Gastrocnemius medialis (tissue), 4 donors: ENCODE data around the gene MS4A10.

Experiments
- POLR2A ChIP-seq, 2 donors: fragments of 450-650 bp; IDR thresholded peaks; one replicate each; pipeline ENCODE4 v1.6.1; 2017; ENCODE audit warnings: antibody characterized with exemption in 2 of 2, mild to moderate bottlenecking in 2 of 2, moderate library complexity in 2 of 2
- TF ChIP-seq, protein P1 (sequence below), 5 experiments: fragments of 450-650 bp in 3 of 5; fragments of 200-600 bp in 2 of 5; sonication (generic) in 2 of 5; IDR thresholded peaks in 4 of 5; conservative IDR thresholded peaks in 1 of 5; 1 replicate in 4 of 5; 2 replicates in 1 of 5; pipeline ENCODE4 v1.5.1; 2016 to 2019; ENCODE audit warnings: antibody characterized with exemption in 5 of 5, mild to moderate bottlenecking in 3 of 5, moderate library complexity in 3 of 5

- TF ChIP-seq, protein P1, sequence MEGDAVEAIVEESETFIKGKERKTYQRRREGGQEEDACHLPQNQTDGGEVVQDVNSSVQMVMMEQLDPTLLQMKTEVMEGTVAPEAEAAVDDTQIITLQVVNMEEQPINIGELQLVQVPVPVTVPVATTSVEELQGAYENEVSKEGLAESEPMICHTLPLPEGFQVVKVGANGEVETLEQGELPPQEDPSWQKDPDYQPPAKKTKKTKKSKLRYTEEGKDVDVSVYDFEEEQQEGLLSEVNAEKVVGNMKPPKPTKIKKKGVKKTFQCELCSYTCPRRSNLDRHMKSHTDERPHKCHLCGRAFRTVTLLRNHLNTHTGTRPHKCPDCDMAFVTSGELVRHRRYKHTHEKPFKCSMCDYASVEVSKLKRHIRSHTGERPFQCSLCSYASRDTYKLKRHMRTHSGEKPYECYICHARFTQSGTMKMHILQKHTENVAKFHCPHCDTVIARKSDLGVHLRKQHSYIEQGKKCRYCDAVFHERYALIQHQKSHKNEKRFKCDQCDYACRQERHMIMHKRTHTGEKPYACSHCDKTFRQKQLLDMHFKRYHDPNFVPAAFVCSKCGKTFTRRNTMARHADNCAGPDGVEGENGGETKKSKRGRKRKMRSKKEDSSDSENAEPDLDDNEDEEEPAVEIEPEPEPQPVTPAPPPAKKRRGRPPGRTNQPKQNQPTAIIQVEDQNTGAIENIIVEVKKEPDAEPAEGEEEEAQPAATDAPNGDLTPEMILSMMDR (IDR thresholded peaks at IDR 0.05 in 4 of 5, conservative IDR thresholded peaks at IDR 0.05 in 1 of 5): no peak
- TF ChIP-seq POLR2A (IDR thresholded peaks at IDR 0.05): no peak
Measured at GRCh38 chr11:60774726-60775125, 10.4 kb upstream of the MS4A10 start.
